GM12878 (cell line): Measurements from ENCODE around the gene CCDC197. TPM values are rescaled to one million over a fixed set of nuclear protein-coding genes. Genes with fewer than 3 reads are reported as not detected.

ENCODE experiments used
- CHD1 ChIP-seq: IDR thresholded peaks from 2 replicates; pipeline ENCODE4 v1.6.1; 2012; ENCODE audit warnings: low read depth, low read length, improper control_type of control experiment
- HDAC6 ChIP-seq: fragments of 200-600 bp; sonication (generic); IDR thresholded peaks from one replicate; pipeline ENCODE4 v1.8.0; 2017; ENCODE audit warnings: antibody characterized with exemption; ENCODE audit not compliant: unreplicated experiment
- IKZF1 ChIP-seq: fragments of 450-650 bp; conservative IDR thresholded peaks from 2 replicates; pipeline ENCODE4 v1.6.1; 2017; ENCODE audit warnings: antibody characterized with exemption, mild to moderate bottlenecking
- JUND ChIP-seq: IDR thresholded peaks from 2 replicates; pipeline ENCODE4 v1.6.1; 2012; ENCODE audit warnings: low read depth, mild to moderate bottlenecking, low read length, improper control_type of control experiment, moderate library complexity
- MTA2 ChIP-seq: fragments of 450-650 bp; IDR thresholded peaks from 2 replicates; pipeline ENCODE4 v1.6.1; 2016; ENCODE audit warnings: low read depth, mild to moderate bottlenecking, moderate library complexity
- MXI1 ChIP-seq: fragments of 150-350 bp; IDR thresholded peaks from 2 replicates; pipeline ENCODE4 v1.6.1; 2011; ENCODE audit warnings: low read depth, mild to moderate bottlenecking, inconsistent platforms, low read length, improper control_type of control experiment
- PAX5 ChIP-seq: IDR thresholded peaks from 2 replicates; pipeline ENCODE4 v1.6.1; 2011; ENCODE audit warnings: low read depth, low read length, borderline replicate concordance
- STAT1 ChIP-seq: fragments of 450-650 bp; conservative IDR thresholded peaks from 2 replicates; pipeline ENCODE4 v1.6.1; 2014; ENCODE audit warnings: antibody characterized with exemption, mild to moderate bottlenecking
- YY1 ChIP-seq: IDR thresholded peaks from 2 replicates; pipeline ENCODE4 v1.6.1; 2011; ENCODE audit warnings: low read depth, mild to moderate bottlenecking, low read length
- ZNF274 ChIP-seq: IDR thresholded peaks from one replicate; pipeline ENCODE4 v1.8.0; 2011; ENCODE audit not compliant: insufficient read length, insufficient read depth
- ZNF384 ChIP-seq: IDR thresholded peaks from 2 replicates; pipeline ENCODE4 v1.6.1; 2012; ENCODE audit warnings: low read depth, mild to moderate bottlenecking, low read length, improper control_type of control experiment, borderline replicate concordance
- ZZZ3 ChIP-seq: IDR thresholded peaks from 2 replicates; pipeline ENCODE4 v1.6.1; 2011; ENCODE audit warnings: low read depth; ENCODE audit not compliant: control insufficient read depth, insufficient read length
- polyA plus RNA-seq, 11 experiments: library from polyadenylated mRNA; depleted of rRNA in 4 of 11; unstranded in 6 of 11; stranded (reverse) in 5 of 11; fragments of >200 nt; fragmentation: Nextera tagmentation in 4 of 11; fragmentation: Illumina TruSeq in 1 of 11; extraction: Ambion mirVana in 4 of 11; extraction: Trizol in 1 of 11; gene quantifications; 1 replicate in 1 of 11; 2 replicates in 10 of 11; pipeline versions ENCODE4 v1.2.1 to v1.2.3, GENCODE V29; 2011 to 2016; ENCODE audit warnings: inconsistent platforms in 2 of 11, missing spikeins in 2 of 11, low read depth in 1 of 11
- total RNA-seq, 4 experiments: library from RNA; depleted of rRNA in 3 of 4; stranded (reverse); fragments of >200 nt in 3 of 4; fragmentation: Illumina TruSeq in 1 of 4; extraction: Trizol in 1 of 4; gene quantifications; 2 replicates each; pipeline versions ENCODE4 v1.2.1 to v1.2.3, GENCODE V29; 2013 to 2021
- TF ChIP-seq, protein P1 (sequence below): fragments of 450-650 bp; formaldehyde crosslinking; IDR thresholded peaks from 2 replicates; pipeline ENCODE4 v1.4.0; 2022; ENCODE audit warnings: mild to moderate bottlenecking, moderate library complexity
- TF ChIP-seq, protein P2 (sequence below): fragments of 450-650 bp; IDR thresholded peaks from 2 replicates; pipeline ENCODE4 v1.6.1; 2017; ENCODE audit warnings: borderline replicate concordance
- TF ChIP-seq, protein P3 (sequence below): IDR thresholded peaks from 2 replicates; pipeline ENCODE4 v1.6.1; 2012; ENCODE audit warnings: low read length, inconsistent platforms
- TF ChIP-seq, protein P4 (sequence below): fragments of 450-650 bp; IDR thresholded peaks from 2 replicates; pipeline ENCODE4 v1.6.1; 2016; ENCODE audit warnings: mild to moderate bottlenecking, moderate library complexity, borderline replicate concordance
- TF ChIP-seq, protein P5 (sequence below): IDR thresholded peaks from 2 replicates; pipeline ENCODE4 v1.6.1; 2011; ENCODE audit warnings: borderline replicate concordance, low read depth, mild to moderate bottlenecking, moderate library complexity, mixed read lengths, low read length; ENCODE audit not compliant: insufficient read depth; ENCODE audit errors: extremely low read length
- TF ChIP-seq, protein P6 (sequence below): fragments of 450-650 bp; IDR thresholded peaks from 2 replicates; pipeline ENCODE4 v1.6.1; 2017; ENCODE audit warnings: mild to moderate bottlenecking

Gene CCDC197
- total and polyA plus RNA-seq, 10 of the 15 experiments (the other 5 are each of a cell fraction or from before 2014, with no cell fraction given) = 0.12 TPM; not detected in 9

DNA sequence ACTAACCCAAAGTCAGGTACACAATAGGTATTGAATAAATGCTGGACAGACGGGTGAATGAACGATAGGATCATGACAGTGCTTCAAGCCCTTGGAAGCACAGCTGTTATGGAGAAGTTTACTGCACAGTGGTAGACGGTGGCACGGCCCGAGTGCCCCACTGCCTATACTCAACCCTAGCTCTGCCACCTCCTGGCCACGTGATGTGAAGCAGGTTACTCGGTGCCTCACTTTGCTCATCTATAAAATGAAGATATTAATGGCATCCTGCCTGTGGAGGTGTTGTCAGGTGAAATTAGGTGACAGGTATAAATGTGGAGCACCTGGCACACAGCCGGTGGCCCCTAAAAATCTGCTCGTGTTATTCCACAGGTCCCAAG, 26.5 kb upstream of the CCDC197 start (continued):
- TF ChIP-seq MXI1 = no peak
- no peak for TF ChIP-seq YY1
- no peak for TF ChIP-seq ZZZ3
- TF ChIP-seq, protein P1, sequence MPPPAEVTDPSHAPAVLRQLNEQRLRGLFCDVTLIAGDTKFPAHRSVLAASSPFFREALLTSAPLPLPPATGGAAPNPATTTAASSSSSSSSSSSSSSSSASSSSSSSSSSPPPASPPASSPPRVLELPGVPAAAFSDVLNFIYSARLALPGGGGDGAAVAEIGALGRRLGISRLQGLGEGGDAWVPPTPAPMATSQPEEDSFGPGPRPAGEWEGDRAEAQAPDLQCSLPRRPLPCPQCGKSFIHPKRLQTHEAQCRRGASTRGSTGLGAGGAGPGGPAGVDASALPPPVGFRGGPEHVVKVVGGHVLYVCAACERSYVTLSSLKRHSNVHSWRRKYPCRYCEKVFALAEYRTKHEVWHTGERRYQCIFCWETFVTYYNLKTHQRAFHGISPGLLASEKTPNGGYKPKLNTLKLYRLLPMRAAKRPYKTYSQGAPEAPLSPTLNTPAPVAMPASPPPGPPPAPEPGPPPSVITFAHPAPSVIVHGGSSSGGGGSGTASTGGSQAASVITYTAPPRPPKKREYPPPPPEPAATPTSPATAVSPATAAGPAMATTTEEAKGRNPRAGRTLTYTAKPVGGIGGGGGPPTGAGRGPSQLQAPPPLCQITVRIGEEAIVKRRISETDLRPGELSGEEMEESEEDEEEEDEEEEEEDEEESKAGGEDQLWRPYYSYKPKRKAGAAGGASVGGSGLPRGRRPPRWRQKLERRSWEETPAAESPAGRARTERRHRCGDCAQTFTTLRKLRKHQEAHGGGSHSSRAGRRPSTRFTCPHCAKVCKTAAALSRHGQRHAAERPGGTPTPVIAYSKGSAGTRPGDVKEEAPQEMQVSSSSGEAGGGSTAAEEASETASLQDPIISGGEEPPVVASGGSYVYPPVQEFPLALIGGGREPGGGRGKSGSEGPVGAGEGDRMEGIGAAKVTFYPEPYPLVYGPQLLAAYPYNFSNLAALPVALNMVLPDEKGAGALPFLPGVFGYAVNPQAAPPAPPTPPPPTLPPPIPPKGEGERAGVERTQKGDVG = no peak
- TF ChIP-seq, protein P2, sequence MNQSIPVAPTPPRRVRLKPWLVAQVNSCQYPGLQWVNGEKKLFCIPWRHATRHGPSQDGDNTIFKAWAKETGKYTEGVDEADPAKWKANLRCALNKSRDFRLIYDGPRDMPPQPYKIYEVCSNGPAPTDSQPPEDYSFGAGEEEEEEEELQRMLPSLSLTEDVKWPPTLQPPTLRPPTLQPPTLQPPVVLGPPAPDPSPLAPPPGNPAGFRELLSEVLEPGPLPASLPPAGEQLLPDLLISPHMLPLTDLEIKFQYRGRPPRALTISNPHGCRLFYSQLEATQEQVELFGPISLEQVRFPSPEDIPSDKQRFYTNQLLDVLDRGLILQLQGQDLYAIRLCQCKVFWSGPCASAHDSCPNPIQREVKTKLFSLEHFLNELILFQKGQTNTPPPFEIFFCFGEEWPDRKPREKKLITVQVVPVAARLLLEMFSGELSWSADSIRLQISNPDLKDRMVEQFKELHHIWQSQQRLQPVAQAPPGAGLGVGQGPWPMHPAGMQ = no peak
- no peak for TF ChIP-seq CHD1
- TF ChIP-seq, protein P3, sequence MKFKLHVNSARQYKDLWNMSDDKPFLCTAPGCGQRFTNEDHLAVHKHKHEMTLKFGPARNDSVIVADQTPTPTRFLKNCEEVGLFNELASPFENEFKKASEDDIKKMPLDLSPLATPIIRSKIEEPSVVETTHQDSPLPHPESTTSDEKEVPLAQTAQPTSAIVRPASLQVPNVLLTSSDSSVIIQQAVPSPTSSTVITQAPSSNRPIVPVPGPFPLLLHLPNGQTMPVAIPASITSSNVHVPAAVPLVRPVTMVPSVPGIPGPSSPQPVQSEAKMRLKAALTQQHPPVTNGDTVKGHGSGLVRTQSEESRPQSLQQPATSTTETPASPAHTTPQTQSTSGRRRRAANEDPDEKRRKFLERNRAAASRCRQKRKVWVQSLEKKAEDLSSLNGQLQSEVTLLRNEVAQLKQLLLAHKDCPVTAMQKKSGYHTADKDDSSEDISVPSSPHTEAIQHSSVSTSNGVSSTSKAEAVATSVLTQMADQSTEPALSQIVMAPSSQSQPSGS = no peak
- no peak for TF ChIP-seq PAX5
- TF ChIP-seq MTA2 = no peak
- no peak for TF ChIP-seq STAT1
- no peak for TF ChIP-seq JUND
- TF ChIP-seq ZNF274 = no peak
- TF ChIP-seq IKZF1 = no peak
- TF ChIP-seq, protein P4, sequence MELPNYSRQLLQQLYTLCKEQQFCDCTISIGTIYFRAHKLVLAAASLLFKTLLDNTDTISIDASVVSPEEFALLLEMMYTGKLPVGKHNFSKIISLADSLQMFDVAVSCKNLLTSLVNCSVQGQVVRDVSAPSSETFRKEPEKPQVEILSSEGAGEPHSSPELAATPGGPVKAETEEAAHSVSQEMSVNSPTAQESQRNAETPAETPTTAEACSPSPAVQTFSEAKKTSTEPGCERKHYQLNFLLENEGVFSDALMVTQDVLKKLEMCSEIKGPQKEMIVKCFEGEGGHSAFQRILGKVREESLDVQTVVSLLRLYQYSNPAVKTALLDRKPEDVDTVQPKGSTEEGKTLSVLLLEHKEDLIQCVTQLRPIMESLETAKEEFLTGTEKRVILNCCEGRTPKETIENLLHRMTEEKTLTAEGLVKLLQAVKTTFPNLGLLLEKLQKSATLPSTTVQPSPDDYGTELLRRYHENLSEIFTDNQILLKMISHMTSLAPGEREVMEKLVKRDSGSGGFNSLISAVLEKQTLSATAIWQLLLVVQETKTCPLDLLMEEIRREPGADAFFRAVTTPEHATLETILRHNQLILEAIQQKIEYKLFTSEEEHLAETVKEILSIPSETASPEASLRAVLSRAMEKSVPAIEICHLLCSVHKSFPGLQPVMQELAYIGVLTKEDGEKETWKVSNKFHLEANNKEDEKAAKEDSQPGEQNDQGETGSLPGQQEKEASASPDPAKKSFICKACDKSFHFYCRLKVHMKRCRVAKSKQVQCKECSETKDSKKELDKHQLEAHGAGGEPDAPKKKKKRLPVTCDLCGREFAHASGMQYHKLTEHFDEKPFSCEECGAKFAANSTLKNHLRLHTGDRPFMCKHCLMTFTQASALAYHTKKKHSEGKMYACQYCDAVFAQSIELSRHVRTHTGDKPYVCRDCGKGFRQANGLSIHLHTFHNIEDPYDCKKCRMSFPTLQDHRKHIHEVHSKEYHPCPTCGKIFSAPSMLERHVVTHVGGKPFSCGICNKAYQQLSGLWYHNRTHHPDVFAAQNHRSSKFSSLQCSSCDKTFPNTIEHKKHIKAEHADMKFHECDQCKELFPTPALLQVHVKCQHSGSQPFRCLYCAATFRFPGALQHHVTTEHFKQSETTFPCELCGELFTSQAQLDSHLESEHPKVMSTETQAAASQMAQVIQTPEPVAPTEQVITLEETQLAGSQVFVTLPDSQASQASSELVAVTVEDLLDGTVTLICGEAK = no peak
- TF ChIP-seq, protein P5, sequence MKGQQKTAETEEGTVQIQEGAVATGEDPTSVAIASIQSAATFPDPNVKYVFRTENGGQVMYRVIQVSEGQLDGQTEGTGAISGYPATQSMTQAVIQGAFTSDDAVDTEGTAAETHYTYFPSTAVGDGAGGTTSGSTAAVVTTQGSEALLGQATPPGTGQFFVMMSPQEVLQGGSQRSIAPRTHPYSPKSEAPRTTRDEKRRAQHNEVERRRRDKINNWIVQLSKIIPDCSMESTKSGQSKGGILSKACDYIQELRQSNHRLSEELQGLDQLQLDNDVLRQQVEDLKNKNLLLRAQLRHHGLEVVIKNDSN = peak; percentile 61
- TF ChIP-seq, protein P6, sequence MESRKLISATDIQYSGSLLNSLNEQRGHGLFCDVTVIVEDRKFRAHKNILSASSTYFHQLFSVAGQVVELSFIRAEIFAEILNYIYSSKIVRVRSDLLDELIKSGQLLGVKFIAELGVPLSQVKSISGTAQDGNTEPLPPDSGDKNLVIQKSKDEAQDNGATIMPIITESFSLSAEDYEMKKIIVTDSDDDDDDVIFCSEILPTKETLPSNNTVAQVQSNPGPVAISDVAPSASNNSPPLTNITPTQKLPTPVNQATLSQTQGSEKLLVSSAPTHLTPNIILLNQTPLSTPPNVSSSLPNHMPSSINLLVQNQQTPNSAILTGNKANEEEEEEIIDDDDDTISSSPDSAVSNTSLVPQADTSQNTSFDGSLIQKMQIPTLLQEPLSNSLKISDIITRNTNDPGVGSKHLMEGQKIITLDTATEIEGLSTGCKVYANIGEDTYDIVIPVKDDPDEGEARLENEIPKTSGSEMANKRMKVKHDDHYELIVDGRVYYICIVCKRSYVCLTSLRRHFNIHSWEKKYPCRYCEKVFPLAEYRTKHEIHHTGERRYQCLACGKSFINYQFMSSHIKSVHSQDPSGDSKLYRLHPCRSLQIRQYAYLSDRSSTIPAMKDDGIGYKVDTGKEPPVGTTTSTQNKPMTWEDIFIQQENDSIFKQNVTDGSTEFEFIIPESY = no peak
- TF ChIP-seq ZNF384 = no peak
- TF ChIP-seq HDAC6 = no peak
